ENCODE results near the gene S100A8. TPM values are rescaled to one million over a fixed set of nuclear protein-coding genes. Genes with fewer than 3 reads are reported as not detected.

Gene S100A8
- total RNA-seq, 1 experiment from 2014 or later: not detected

- no peaks in the 10 kb centered on the region for H3K9me3 Mint-ChIP-seq (ENCODE audit: unreplicated experiment)
- TF ChIP-seq CTCF (IDR thresholded peaks at IDR 0.05; ENCODE audit: insufficient read depth in 1 of 2, low read depth in 1 of 2, low read length in 1 of 2, severe bottlenecking in 1 of 2, unreplicated experiment in 1 of 2): no peak
- no peak overlapping the region for H3K27ac Mint-ChIP-seq (ENCODE audit: unreplicated experiment)
- H3K9me3 ChIP-seq: no peaks in the 10 kb centered on the region
- peaks cover 25% of the 10 kb centered on the region for H3K4me1 Mint-ChIP-seq (ENCODE audit: low read depth, unreplicated experiment)
- H3K27me3 ChIP-seq (replicated peaks; ENCODE audit: control insufficient read depth, insufficient read depth, low read length): no peaks in the 10 kb centered on the region
- no peak for DNase-seq
- ChIA-PET CTCF (interaction anchor here (0.5 to 1.4 kb wide), 2 partner anchors 9 to 16 kb away, joined by 4 to 7 read pairs; no protein-coding TSS in a partner anchor), POLR2A (interaction anchor here (0.6 kb wide), 1 partner anchor 295 kb away, joined by 3 read pairs; no protein-coding TSS in a partner anchor)
- no peak overlapping the region for H3K4me3 Mint-ChIP-seq (ENCODE audit: unreplicated experiment)
- H3K4me3 ChIP-seq (ENCODE audit: low read depth, low read length): no peak overlapping the region
- peaks cover 4% of the 10 kb centered on the region for H3K27me3 Mint-ChIP-seq (ENCODE audit: insufficient read depth, unreplicated experiment)
- intact Hi-C loops (cut with micrococcal nuclease; ENCODE audit: unreplicated experiment): no loop called here
- no peaks in the 10 kb centered on the region for H3K36me3 Mint-ChIP-seq (ENCODE audit: insufficient read depth, unreplicated experiment)
- BruUV-seq (replicated peaks): no TSS peak
- H3K4me1 ChIP-seq: peaks cover 22% of the 10 kb centered on the region
- H3K36me3 ChIP-seq (ENCODE audit: control insufficient read depth, insufficient read depth, low read length): no peaks in the 10 kb centered on the region
Measured at GRCh38 chr1:153343811-153344717, 46.8 kb downstream of the S100A8 start.

GRCh38 chr1:153343040-153343681 lies 47.7 kb downstream of the S100A8 start:
- intact Hi-C loops (cut with micrococcal nuclease; ENCODE audit: unreplicated experiment): no loop called here
- Histone ChIP-seq H3K36me3 (ENCODE audit: control insufficient read depth, insufficient read depth, low read length) (no peaks in the 10 kb centered on the region), H3K4me3 (ENCODE audit: low read depth, low read length) (no peak overlapping the region), H3K4me1 (peaks cover 29% of the 10 kb centered on the region), H3K27me3 (replicated peaks; ENCODE audit: control insufficient read depth, insufficient read depth, low read length) (no peaks in the 10 kb centered on the region), H3K9me3 (no peaks in the 10 kb centered on the region)
- peaks cover 5% of the 10 kb centered on the region for H3K9me3 Mint-ChIP-seq (ENCODE audit: unreplicated experiment)
- no peak overlapping the region for H3K27ac Mint-ChIP-seq (ENCODE audit: unreplicated experiment)
- H3K36me3 Mint-ChIP-seq (ENCODE audit: insufficient read depth, unreplicated experiment): no peaks in the 10 kb centered on the region
- DNase-seq: no peak
- H3K27me3 Mint-ChIP-seq (ENCODE audit: insufficient read depth, unreplicated experiment): no peaks in the 10 kb centered on the region
- CTCF ChIA-PET: interaction anchor here (1.4 kb wide), 1 partner anchor 10 kb away, joined by 7 read pairs; no protein-coding TSS in a partner anchor
- no TSS peak for BruUV-seq (replicated peaks)
- TF ChIP-seq CTCF (IDR thresholded peaks at IDR 0.05; ENCODE audit: insufficient read depth in 1 of 2, low read depth in 1 of 2, low read length in 1 of 2, severe bottlenecking in 1 of 2, unreplicated experiment in 1 of 2): no peak
- no peak overlapping the region for H3K4me3 Mint-ChIP-seq (ENCODE audit: unreplicated experiment)
- POLR2A ChIA-PET: no interaction called here
- H3K4me1 Mint-ChIP-seq (ENCODE audit: low read depth, unreplicated experiment): peaks cover 33% of the 10 kb centered on the region

- no peak for DNase-seq
- Histone ChIP-seq H3K27me3 (replicated peaks; ENCODE audit: control insufficient read depth, insufficient read depth, low read length) (no peaks in the 10 kb centered on the region), H3K4me3 (ENCODE audit: low read depth, low read length) (no peak overlapping the region), H3K4me1 (peaks cover 36% of the 10 kb centered on the region), H3K36me3 (ENCODE audit: control insufficient read depth, insufficient read depth, low read length) (no peaks in the 10 kb centered on the region), H3K9me3 (no peaks in the 10 kb centered on the region)
- POLR2A ChIA-PET: no interaction called here
- Mint-ChIP-seq H3K9me3 (ENCODE audit: unreplicated experiment) (peaks cover 14% of the 10 kb centered on the region), H3K27ac (ENCODE audit: unreplicated experiment) (no peak overlapping the region), H3K4me1 (ENCODE audit: low read depth, unreplicated experiment) (peaks cover 41% of the 10 kb centered on the region), H3K4me3 (ENCODE audit: unreplicated experiment) (no peak overlapping the region), H3K36me3 (ENCODE audit: insufficient read depth, unreplicated experiment) (no peaks in the 10 kb centered on the region), H3K27me3 (ENCODE audit: insufficient read depth, unreplicated experiment) (no peaks in the 10 kb centered on the region)
- no TSS peak for BruUV-seq (replicated peaks)
- TF ChIP-seq CTCF (IDR thresholded peaks at IDR 0.05; ENCODE audit: insufficient read depth in 1 of 2, low read depth in 1 of 2, low read length in 1 of 2, severe bottlenecking in 1 of 2, unreplicated experiment in 1 of 2): no peak
- intact Hi-C loops (cut with micrococcal nuclease; ENCODE audit: unreplicated experiment): no loop called here
- CTCF ChIA-PET: no interaction called here
Measured at GRCh38 chr1:153342178-153342577, 48.7 kb downstream of the S100A8 start.

Data from Caco-2 (cell line).